HG02870 (cell line): Measurements from ENCODE around the gene RPLP2.

Experiments used
- ATAC-seq: cut with Tn5 transposase; IDR thresholded peaks from one replicate; pipeline ENCODE4 v1.9.1; 2021; ENCODE audit warnings: mild to moderate bottlenecking, moderate library complexity; ENCODE audit not compliant: unreplicated experiment

The RPLP2 gene

DNA sequence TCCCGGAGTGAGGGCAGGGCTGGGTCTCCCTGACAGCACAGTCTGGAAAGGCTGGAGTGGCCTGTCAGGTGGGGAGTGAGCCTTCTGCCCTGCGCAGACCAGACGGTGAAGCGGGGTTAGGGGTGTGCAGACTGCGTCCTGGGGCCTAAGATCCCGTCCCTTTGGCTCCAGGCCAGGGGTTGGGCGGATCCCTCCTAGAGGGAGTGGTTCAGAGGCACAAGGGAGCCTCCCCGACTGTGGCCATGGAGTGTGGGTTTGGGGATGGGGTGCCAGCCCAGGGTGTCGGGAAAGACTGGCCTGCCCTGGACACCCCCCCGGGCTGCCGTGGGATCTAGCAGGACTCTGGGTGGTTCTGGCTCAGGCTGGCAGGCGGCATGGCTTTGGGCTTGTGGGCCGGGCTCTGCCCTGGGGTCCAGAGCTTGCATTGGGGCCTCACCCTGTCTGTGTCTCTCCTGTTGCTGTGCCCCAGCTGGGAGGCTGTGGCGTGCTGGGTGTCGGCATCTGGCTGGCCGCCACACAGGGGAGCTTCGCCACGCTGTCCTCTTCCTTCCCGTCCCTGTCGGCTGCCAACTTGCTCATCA is 52.4 kb downstream of the RPLP2 start:
- ATAC-seq = no peak
